ENCODE results near the gene DGCR8.

DNA sequence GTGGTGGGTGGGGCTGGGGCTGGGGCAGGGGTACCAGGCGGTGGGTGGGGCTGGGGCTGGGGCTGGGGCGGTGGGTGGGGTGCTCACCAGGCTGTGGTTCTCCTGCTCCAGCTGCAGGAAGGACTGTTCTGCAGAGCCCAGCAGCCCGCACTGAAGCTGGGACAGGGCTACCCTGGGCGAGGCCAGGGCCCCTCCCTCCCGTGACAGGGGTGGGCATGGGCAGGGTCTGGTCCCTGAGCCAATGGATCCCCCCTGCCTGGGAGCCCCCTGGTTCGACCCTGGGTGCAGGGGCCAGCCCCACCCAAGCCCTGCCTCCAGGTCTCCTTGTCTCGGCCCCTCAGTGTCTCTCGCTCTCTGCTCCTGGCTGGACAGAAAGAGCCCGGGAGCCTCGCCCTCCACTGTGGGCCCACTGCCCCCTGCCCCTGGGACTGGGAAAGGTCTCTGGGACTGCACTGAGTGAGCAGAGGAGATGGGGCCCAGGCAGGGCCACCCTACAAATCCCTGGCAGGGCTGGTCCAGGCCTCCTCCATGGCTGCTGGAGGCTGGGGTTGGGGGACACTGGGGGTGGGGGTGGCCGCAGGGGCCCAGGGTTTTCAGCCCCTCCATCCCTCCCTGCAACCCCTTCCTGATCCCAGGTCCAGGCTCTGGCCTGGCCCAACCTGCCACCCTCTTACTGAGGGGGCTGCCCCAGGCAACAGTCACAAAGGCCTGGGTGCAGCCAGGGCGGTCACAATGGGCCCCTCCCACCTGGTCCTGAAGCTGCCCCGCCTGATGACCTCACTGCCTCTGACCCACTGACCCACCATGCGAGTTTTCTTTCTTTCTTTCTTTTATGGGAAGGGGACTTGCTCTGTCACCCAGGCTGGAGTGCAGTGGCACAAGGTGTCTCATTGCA, 70.6 kb downstream of the DGCR8 start, which contains the start of gene CCDC188:
- TF ChIP-seq, protein P1, sequence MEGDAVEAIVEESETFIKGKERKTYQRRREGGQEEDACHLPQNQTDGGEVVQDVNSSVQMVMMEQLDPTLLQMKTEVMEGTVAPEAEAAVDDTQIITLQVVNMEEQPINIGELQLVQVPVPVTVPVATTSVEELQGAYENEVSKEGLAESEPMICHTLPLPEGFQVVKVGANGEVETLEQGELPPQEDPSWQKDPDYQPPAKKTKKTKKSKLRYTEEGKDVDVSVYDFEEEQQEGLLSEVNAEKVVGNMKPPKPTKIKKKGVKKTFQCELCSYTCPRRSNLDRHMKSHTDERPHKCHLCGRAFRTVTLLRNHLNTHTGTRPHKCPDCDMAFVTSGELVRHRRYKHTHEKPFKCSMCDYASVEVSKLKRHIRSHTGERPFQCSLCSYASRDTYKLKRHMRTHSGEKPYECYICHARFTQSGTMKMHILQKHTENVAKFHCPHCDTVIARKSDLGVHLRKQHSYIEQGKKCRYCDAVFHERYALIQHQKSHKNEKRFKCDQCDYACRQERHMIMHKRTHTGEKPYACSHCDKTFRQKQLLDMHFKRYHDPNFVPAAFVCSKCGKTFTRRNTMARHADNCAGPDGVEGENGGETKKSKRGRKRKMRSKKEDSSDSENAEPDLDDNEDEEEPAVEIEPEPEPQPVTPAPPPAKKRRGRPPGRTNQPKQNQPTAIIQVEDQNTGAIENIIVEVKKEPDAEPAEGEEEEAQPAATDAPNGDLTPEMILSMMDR (IDR thresholded peaks at IDR 0.05): no peak
- TF ChIP-seq POLR2A (IDR thresholded peaks at IDR 0.05) (no peak), EP300 (IDR thresholded peaks at IDR 0.05; ENCODE audit: low read depth) (no peak), POLR2AphosphoS5 (IDR thresholded peaks at IDR 0.05) (no peak)
